Adrenal gland (tissue), 5 donors: ENCODE results near the gene RFX7.

ENCODE experiments used
- POLR2A ChIP-seq, 2 donors: fragments of 450-650 bp; IDR thresholded peaks; one replicate each; pipeline ENCODE4 v1.6.1; 2017; ENCODE audit warnings: antibody characterized with exemption in 2 of 2, mild to moderate bottlenecking in 2 of 2, moderate library complexity in 1 of 2
- TF ChIP-seq, protein P1 (sequence below), 6 experiments: fragments of 450-650 bp in 4 of 6; fragments of 200-600 bp in 2 of 6; sonication (generic) in 1 of 6; IDR thresholded peaks; 1 replicate in 5 of 6; 2 replicates in 1 of 6; pipeline versions ENCODE4 v1.5.1 to v1.8.0; 2016 to 2021; ENCODE audit warnings: antibody characterized with exemption in 6 of 6, mild to moderate bottlenecking in 2 of 6, moderate library complexity in 1 of 6
- donor health status: DM: no; HTN: no; CAD: no.

DNA sequence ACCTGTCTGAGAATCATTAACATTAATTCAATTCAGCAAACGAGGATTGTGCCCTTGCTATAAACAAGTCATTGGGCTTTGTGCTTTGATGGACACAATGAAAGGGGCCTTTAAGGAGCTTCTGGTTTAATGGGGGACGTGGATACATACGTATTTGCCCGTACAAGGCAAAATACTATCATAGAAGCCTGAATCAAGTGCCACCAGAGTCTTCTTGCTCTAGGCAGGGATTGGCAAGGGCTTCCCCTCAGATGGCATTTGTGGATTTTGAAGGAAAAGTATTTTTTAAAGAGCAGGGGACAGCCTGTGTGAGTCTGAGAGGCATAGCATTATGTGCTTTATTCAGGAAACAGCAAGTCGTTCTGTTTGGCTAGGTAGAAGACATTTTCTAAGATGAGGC is 166.6 kb downstream of the RFX7 start:
- TF ChIP-seq, protein P1, sequence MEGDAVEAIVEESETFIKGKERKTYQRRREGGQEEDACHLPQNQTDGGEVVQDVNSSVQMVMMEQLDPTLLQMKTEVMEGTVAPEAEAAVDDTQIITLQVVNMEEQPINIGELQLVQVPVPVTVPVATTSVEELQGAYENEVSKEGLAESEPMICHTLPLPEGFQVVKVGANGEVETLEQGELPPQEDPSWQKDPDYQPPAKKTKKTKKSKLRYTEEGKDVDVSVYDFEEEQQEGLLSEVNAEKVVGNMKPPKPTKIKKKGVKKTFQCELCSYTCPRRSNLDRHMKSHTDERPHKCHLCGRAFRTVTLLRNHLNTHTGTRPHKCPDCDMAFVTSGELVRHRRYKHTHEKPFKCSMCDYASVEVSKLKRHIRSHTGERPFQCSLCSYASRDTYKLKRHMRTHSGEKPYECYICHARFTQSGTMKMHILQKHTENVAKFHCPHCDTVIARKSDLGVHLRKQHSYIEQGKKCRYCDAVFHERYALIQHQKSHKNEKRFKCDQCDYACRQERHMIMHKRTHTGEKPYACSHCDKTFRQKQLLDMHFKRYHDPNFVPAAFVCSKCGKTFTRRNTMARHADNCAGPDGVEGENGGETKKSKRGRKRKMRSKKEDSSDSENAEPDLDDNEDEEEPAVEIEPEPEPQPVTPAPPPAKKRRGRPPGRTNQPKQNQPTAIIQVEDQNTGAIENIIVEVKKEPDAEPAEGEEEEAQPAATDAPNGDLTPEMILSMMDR (IDR thresholded peaks at IDR 0.05), result no peak
- no peak for TF ChIP-seq POLR2A (IDR thresholded peaks at IDR 0.05)
